Neutrophil (primary cell): ENCODE data around the gene RHOBTB3.
"Not testable (repeated sequence)": the region's sequence is repeated elsewhere in the genome, so short reads cannot be mapped to it uniquely, and the experiment has no call there.

Experiments used
- H3K27ac ChIP-seq: fragments of 200-600 bp; sonication (generic); 2 replicates; pipeline ENCODE4 v1.5.1; 2016; ENCODE audit warnings: mild to moderate bottlenecking, moderate library complexity
- H3K27me3 ChIP-seq: fragments of 200-600 bp; sonication (generic); 2 replicates; pipeline ENCODE4 v1.6.0; 2016; ENCODE audit warnings: mild to moderate bottlenecking
- H3K36me3 ChIP-seq: fragments of 200-600 bp; sonication (generic); 2 replicates; pipeline ENCODE4 v1.5.1; 2017
- H3K4me1 ChIP-seq, 2 experiments: fragments of 200-600 bp in 1 of 2; sonication (generic) in 1 of 2; 1 replicate in 1 of 2; 2 replicates in 1 of 2; pipeline versions ENCODE4 v1.5.1 to v1.6.1; 2013 to 2016; ENCODE audit warnings: low read depth in 1 of 2, low read length in 1 of 2, mild to moderate bottlenecking in 1 of 2, moderate library complexity in 1 of 2; ENCODE audit not compliant: control insufficient read depth in 1 of 2, insufficient read depth in 1 of 2
- H3K4me3 ChIP-seq, 2 experiments: fragments of 200-600 bp in 1 of 2; sonication (generic) in 1 of 2; 1 replicate in 1 of 2; 2 replicates in 1 of 2; pipeline ENCODE4 v1.5.1; 2013 to 2016; ENCODE audit warnings: low read depth in 1 of 2, low read length in 1 of 2, mild to moderate bottlenecking in 1 of 2, moderate library complexity in 1 of 2
- H3K9me3 ChIP-seq: fragments of 200-600 bp; sonication (generic); 2 replicates; pipeline ENCODE4 v1.5.1; 2016
- CTCF ChIP-seq: fragments of 200-600 bp; sonication (generic); IDR thresholded peaks from 2 replicates; pipeline ENCODE4 v1.5.1; 2016; ENCODE audit warnings: antibody characterized with exemption

The RHOBTB3 gene

GRCh38 chr5:95836544-95836943 lies 105.4 kb downstream of the RHOBTB3 start:
- H3K27ac ChIP-seq, result peak overlapping the region; percentile 99
- H3K4me3 ChIP-seq, result peak overlapping the region; percentile 76 to 78
- H3K27me3 ChIP-seq, result no peaks in the 10 kb centered on the region
- no peaks in the 10 kb centered on the region for H3K9me3 ChIP-seq
- no peaks in the 10 kb centered on the region for H3K36me3 ChIP-seq
- peaks cover 97 to 100% of the 10 kb centered on the region in 2 experiments for H3K4me1 ChIP-seq
- TF ChIP-seq CTCF, result no peak

GRCh38 chr5:95836971-95837370 lies 105.8 kb downstream of the RHOBTB3 start:
- peak overlapping the region; percentile 99 for H3K27ac ChIP-seq
- not testable (repeated sequence) for H3K27me3 ChIP-seq, H3K36me3 ChIP-seq, H3K9me3 ChIP-seq
- peak overlapping the region in 1 of 2 experiments; percentile 76 for H3K4me3 ChIP-seq
- H3K4me1 ChIP-seq, result peaks cover 97 to 100% of the 10 kb centered on the region in 2 experiments

- no peak overlapping the region for H3K4me3 ChIP-seq
- no peaks in the 10 kb centered on the region for H3K27me3 ChIP-seq
- H3K9me3 ChIP-seq, result no peaks in the 10 kb centered on the region
- H3K4me1 ChIP-seq, result peaks cover 97 to 100% of the 10 kb centered on the region in 2 experiments
- no peak for TF ChIP-seq CTCF
- H3K36me3 ChIP-seq, result no peaks in the 10 kb centered on the region
- peak overlapping the region; percentile 99 for H3K27ac ChIP-seq
These were observed 106.4 kb downstream of the RHOBTB3 start for GRCh38 chr5:95837492-95837891.

- Histone ChIP-seq H3K27me3 (no peaks in the 10 kb centered on the region), H3K27ac (peak overlapping the region; percentile 99), H3K9me3 (no peaks in the 10 kb centered on the region), H3K4me3 (no peak overlapping the region), H3K36me3 (no peaks in the 10 kb centered on the region), H3K4me1 (peaks cover 97 to 100% of the 10 kb centered on the region in 2 experiments)
- TF ChIP-seq CTCF, result no peak
These were observed 106.9 kb downstream of the RHOBTB3 start for GRCh38 chr5:95838001-95838520.

GRCh38 chr5:95838556-95838955 lies 107.4 kb downstream of the RHOBTB3 start:
- TF ChIP-seq CTCF, result no peak
- Histone ChIP-seq H3K27me3 (no peaks in the 10 kb centered on the region), H3K4me1 (peaks cover 97 to 100% of the 10 kb centered on the region in 2 experiments), H3K27ac (peak overlapping the region; percentile 99), H3K9me3 (no peaks in the 10 kb centered on the region), H3K36me3 (no peaks in the 10 kb centered on the region), H3K4me3 (no peak overlapping the region)

- Histone ChIP-seq H3K27ac (peak overlapping the region; percentile 99), H3K36me3 (no peaks in the 10 kb centered on the region), H3K4me3 (peak overlapping the region in 1 of 2 experiments; percentile 26), H3K27me3 (no peaks in the 10 kb centered on the region), H3K4me1 (peaks cover 99% of the 10 kb centered on the region in 2 experiments), H3K9me3 (no peaks in the 10 kb centered on the region)
- no peak for TF ChIP-seq CTCF
These were observed 108.5 kb downstream of the RHOBTB3 start for GRCh38 chr5:95839658-95840057.
